ENCODE data around the gene DPPA2.
"Not testable (repeated sequence)": the region's sequence is repeated elsewhere in the genome, so short reads cannot be mapped to it uniquely, and the experiment has no call there.

DPPA2 gene, protein sequence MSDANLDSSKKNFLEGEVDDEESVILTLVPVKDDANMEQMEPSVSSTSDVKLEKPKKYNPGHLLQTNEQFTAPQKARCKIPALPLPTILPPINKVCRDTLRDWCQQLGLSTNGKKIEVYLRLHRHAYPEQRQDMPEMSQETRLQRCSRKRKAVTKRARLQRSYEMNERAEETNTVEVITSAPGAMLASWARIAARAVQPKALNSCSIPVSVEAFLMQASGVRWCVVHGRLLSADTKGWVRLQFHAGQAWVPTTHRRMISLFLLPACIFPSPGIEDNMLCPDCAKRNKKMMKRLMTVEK

GRCh38 chr3:109316162-109316730 lies at the start of gene DPPA2:
Gene DPPA2 (minus strand): TSS chr3:109316517. CDS start chr3:109314542, 1,975 bp downstream.
- H3K4me3 ChIP-seq (ENCODE audit: low read depth, low read length): no peak within 1 kb of the TSS

GRCh38 chr3:109364088-109364487 lies 47.8 kb upstream of the DPPA2 start:
- DNase-seq (ENCODE audit: low read depth): no peak
- H3K4me3 ChIP-seq (ENCODE audit: low read depth, low read length): no peak overlapping the region

More at GRCh38 chr3:109316162-109316730, at the start of gene DPPA2:
- DNase-seq (ENCODE audit: low read depth): no peak

DNA sequence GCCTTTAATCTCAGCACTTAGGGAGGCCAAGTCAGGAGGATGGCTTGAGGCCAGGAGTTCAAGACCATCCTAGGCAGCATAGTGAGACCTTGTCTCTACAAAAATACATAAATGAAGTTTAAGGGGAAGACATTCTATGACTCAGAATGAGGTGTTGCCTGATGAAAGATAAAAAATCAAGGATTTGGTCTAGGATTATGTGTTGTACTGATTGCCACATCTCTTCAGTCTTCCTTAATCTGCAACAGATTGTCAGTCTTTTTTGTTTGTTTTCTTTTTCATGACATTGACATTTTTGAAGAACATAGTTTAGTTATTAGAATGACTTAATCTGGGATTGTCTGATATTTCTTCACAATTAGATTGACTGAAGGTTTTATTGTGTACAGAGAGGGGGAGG lies 47.3 kb upstream of the DPPA2 start:
- DNase-seq (ENCODE audit: low read depth): no peak
- H3K4me3 ChIP-seq (ENCODE audit: low read depth, low read length): no peak overlapping the region

DNA sequence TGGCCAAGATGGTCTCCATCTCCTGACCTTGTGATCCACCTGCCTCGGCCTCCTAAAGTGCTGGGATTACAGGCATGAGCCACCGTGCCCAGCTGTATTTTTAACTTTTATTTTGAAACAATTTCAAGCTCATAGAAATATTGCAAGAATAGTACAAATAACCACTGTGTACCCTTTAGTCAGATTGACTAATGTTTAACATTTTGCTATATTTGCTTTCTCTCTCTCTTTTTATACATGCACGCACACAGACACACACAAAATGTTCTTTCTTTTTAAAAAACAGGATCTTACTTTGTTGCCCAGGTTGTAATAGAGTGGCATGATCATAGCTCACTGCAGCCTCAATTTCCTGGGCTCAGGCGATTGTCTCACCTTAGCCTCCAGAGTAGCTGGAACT lies 46.5 kb upstream of the DPPA2 start:
- no peak for DNase-seq (ENCODE audit: low read depth)
- H3K4me3 ChIP-seq (ENCODE audit: low read depth, low read length): no peak overlapping the region

DNA sequence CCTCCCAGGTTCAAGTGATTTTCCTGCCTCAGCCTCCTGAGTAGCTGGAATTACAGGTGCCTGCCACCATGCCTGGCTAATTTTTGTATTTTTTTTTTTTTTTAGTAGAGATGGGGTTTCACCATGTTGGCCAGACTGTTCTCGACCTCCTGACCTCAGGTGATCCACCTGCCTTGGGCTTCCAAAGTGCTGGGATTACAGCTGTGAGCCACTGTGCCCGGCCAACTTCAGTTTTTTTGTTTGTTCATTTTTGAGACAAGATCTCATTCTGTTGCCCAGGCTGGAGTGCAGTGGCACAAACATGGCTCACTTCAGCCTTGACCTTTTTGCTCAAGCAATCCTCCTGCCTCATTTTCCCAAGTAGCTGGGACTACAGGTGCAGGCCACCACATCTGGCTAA lies 42.5 kb upstream of the DPPA2 start:
- H3K4me3 ChIP-seq (ENCODE audit: low read depth, low read length); DNase-seq (ENCODE audit: low read depth): not testable (repeated sequence)

- DNase-seq (ENCODE audit: low read depth): no peak
- H3K4me3 ChIP-seq (ENCODE audit: low read depth, low read length): no peak overlapping the region
Measured at GRCh38 chr3:109356442-109357155, 40.3 kb upstream of the DPPA2 start.

DNA sequence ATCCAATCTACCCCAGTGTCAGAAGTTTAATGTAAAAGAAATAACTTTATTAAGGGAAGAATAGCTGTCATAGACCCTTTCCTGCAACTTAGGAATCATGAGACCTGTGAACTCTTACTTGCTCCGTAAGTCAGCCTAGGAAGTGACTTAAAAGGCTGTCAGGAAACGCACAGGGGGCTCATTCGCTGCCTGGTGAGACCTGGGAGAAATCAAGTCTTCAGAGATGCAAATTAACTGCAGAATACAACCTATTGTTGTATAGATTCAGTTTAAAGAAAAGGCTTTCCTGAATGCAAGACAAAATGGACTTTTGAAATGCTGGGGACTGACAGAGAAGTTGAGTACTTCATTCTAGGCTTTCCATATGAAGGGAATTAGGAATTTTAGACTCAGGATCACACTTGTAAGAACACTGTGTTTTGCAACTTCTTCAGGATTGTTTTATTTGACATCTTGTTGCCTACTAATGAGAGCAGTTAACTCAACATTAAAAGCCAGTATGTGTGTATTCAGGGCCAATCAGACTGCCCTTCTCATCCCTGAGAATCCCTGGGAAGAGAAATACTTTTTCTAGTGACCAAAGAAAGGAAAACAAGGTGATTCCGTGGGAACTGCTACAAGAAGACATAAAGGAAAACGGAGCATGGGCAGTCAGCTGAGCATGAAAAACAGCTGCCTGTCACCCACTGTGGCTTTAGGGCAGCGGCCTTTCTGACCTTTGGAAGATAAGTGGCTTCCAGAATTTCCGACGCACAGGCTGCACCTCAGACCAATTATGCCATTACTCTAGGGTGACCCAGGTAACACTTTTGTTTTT lies 39.5 kb upstream of the DPPA2 start:
- DNase-seq (ENCODE audit: low read depth): no peak

GRCh38 chr3:109353057-109353456 lies 36.7 kb upstream of the DPPA2 start:
- no peak for DNase-seq (ENCODE audit: low read depth)
- no peak overlapping the region for H3K4me3 ChIP-seq (ENCODE audit: low read depth, low read length)

More for the DNA sequence above, 39.5 kb upstream of the DPPA2 start:
- H3K4me3 ChIP-seq (ENCODE audit: low read depth, low read length): no peak overlapping the region

DNA sequence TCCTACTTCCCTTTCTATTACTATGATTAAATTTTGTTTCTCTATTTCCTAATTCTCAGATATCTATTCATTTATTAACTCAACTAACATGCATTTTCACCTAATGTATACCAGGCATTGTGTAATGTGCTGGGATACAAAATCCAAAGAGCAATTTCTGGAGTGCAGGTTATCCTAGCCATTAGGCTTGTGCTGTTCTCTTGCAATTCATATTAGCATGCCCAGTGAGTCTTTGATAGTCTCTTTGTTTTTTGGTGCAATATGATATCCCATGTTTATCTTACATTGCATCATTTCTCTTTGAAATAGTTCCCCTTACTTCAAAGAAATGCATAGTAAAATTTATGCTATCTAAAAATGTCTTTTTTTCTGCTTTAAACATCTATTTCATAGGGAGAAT lies 34.9 kb upstream of the DPPA2 start:
- no peak overlapping the region for H3K4me3 ChIP-seq (ENCODE audit: low read depth, low read length)
- DNase-seq (ENCODE audit: low read depth): no peak

DNA sequence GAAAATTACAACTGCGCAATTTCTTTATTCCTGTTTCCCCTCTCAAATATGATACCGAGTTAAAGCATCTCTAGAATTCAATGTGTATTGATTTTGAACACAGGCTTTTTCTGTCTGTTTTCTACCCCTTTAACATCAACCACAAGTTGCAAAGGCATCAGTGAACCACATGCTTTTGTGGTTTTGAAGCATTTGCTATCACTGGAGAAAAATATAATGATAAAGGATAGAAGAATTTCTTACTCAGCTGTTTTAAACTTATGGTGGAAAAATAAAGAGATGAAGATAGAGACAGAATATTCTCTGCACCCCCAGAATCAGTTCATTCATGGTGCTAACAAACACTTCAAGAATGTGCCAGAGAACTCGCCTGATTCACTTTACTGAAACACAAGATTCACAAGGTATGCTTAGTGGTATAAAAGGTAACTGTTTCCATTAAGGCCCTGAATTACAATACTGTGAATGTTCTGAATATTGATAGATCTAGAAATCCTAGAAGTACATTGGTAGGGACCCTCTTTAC lies 30.5 kb upstream of the DPPA2 start:
- no peak overlapping the region for H3K4me3 ChIP-seq (ENCODE audit: low read depth, low read length)
- no peak for DNase-seq (ENCODE audit: low read depth)

GRCh38 chr3:109346099-109346498 lies 29.8 kb upstream of the DPPA2 start:
- DNase-seq (ENCODE audit: low read depth): no peak
- H3K4me3 ChIP-seq (ENCODE audit: low read depth, low read length): no peak overlapping the region

- DNase-seq (ENCODE audit: low read depth): no peak
- no peak overlapping the region for H3K4me3 ChIP-seq (ENCODE audit: low read depth, low read length)
Measured at GRCh38 chr3:109339714-109340648, 23.7 kb upstream of the DPPA2 start.

GRCh38 chr3:109339197-109339596 lies 22.9 kb upstream of the DPPA2 start:
- no peak for DNase-seq (ENCODE audit: low read depth)
- H3K4me3 ChIP-seq (ENCODE audit: low read depth, low read length): no peak overlapping the region

DNA sequence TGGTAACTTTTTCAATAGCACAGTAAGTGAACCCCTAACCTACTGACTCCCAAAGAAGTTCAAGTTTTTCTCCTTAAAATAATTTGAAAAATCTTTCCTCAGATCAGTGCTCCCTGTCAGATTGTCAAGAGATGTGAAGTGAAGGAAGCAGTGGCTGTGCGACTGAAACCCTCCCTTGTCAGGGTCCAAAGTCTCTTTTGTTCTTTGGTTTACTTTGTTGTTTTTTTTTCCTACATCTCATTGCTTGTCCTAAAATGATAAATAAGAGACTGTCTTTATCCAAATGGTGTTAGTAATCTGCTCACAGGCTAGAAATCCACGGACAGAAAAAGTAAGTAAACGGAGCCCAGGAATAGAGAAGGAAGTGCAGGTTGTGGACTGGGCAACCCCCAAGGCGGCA lies 22.0 kb upstream of the DPPA2 start:
- no peak overlapping the region for H3K4me3 ChIP-seq (ENCODE audit: low read depth, low read length)
- no peak for DNase-seq (ENCODE audit: low read depth)

DNA sequence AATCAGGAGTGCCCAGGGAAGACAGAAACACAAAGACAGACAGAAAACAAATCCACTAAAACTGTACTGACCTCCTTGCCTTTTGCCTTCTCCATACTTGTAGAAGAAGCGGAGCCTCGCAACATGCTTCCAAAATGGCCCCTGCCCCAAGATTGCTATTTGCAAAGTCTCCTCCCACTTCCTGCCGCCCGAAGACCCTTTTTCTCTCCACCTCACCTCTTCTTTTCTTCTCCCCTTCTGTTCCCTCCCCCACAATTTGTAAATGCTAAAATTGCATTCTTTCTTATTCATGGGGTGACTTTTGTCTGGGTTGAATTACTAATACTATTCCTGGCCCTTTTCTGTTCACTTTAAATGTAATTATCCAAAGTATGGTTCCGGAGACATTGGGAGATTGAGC lies 21.1 kb upstream of the DPPA2 start, which contains the start of gene DPPA4:
Gene DPPA4 (minus strand): TSS at position 154 of the 400 bp plus-strand sequence. CDS start 29 bp downstream, at position 125.
- H3K4me3 ChIP-seq (ENCODE audit: low read depth, low read length): peak within 1 kb of the TSS; percentile 37
- DNase-seq (ENCODE audit: low read depth): no peak

GRCh38 chr3:109336291-109336861 lies 20.1 kb upstream of the DPPA2 start:
- no peak for DNase-seq (ENCODE audit: low read depth)
- peak overlapping the region; percentile 37 for H3K4me3 ChIP-seq (ENCODE audit: low read depth, low read length)

DNA sequence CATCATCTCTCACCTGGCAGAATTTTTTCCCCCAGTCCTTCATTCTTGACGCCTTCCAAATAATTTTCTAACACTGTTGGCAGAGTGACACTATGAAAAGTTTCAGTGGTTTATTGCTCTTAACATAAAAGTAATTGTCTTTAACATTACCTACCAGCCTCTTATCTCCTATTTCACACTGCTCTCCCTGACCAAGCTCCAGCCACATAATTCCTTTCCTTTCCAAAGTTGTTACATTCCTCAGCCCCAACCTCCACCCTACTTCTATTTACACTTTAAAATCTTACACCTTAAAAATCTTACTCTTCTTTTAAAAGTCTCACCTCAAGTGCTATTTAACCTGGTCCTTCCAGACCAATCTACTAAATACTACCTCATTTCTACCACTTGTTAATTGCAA lies 18.3 kb upstream of the DPPA2 start:
- DNase-seq (ENCODE audit: low read depth): no peak
- no peak overlapping the region for H3K4me3 ChIP-seq (ENCODE audit: low read depth, low read length)

DNA sequence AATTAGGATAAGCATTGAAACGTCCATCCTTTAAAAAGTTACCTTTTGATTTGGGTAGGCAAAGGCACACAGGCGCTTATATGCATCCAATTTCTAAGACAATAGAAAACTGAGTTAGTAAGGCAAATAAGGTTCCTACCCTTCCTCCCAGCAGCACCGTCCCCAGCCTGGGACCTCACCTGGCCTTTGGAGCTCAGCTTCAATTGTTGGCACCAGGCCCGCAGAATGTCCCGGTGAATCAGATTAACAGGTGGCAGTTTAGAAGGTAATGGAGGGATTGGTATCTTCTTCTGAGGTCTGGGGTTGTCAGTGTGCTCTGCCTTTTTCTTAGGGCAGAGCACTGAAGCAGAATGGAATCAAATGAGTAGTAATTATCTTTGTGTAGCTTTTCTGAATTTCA lies 15.4 kb upstream of the DPPA2 start:
- H3K4me3 ChIP-seq (ENCODE audit: low read depth, low read length): no peak overlapping the region
- DNase-seq (ENCODE audit: low read depth): no peak
